HG03342 (cell line): ENCODE results near the gene CELF5.
"Not testable (repeated sequence)": the region's sequence is repeated elsewhere in the genome, so short reads cannot be mapped to it uniquely, and the experiment has no call there.

Experiments used
- ATAC-seq: cut with Tn5 transposase; IDR thresholded peaks from one replicate; pipeline ENCODE4 v1.9.1; 2021; ENCODE audit warnings: mild to moderate bottlenecking, moderate library complexity; ENCODE audit not compliant: unreplicated experiment

Gene CELF5

DNA sequence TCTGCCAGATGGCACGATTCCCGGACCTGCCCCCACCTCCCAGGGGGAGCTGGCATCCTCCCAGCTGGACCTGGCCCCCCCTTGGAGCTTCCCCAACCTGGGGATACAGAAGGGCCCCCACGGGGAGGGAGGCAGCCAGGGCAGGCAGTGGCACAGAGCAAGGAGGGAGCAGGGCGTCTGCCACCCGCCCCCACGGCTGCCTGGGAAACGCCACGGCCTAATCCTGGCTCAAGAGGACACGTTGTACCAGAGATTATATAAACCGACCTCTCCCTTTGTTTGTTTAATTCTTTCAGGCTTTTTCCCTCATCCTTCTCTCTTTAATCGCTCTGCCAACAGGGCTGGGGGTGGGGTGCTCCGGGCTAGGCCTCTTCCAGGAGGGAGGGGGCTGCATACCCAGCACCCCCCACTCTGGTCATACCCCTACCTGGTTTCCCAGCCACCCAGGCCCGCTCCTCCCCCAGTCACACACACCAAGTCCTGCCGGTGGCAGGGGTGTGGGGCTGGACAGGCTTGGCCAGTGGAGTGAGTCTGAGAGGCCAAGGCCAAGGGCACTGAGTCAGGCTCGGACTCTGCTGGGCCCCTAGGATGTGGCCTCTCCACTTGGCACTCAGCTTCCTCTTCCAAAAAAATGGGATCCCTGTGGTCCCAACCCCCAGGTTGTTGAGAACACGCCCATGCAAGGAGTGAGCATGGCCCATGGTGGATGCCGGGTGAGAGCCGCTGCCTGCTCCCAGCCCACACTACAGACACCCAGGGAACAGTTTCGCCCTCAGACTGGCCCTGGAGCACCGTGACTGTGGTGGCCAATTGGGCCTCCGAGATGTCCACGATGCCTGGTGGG is 112.4 kb downstream of the CELF5 start:
- no peak for ATAC-seq

DNA sequence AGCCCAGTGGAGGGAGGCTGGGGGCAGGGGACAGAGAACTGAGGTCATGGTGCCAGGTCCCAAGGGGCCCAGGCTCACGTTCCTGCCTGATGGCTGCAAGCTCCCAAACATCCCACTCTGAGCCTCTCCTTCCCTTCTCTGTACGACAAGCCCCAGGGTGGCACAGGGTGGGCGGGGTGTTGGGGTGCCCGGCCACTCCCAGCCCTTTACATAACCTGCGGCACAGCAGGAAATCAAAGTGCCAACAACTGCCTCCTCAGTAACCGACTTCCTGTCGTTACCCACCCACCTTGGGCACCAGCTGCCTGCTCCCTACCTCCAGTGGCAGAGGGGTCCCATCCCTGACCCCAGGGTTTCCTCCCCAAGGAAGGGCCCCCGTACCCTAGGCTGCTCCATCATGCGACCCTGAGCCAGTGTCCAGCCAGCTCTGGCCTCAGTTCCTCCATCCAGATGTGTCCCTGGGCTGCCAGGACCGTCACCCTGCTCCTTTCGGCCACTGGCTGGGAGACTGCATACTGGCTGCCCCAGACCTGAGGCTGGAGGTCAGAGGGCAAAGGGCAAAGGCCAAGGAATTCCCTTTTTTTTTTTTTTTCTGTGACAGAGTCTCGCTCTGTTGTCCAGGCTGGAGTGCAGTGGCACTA is 114.2 kb downstream of the CELF5 start:
- ATAC-seq = no peak

DNA sequence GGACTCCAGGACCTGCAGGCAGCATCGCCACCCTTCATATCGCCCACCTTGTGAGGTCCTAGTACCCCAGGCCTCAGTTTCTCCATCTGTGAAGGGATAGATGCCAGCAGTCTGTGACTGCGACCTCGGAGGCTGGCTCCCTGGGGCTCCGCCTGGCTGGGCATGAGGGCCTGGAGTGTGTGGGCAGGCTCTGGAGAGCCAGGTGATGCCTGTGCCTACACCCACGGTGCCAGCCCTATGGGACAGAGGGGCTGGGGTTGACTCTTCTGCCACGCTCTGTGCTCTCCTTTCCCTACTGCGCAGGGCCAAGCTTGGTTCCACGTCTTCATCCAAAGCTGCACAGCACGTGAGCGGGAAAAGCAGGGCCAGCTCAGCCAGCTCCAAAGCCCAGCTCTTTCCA is 115.9 kb downstream of the CELF5 start:
- no peak for ATAC-seq

DNA sequence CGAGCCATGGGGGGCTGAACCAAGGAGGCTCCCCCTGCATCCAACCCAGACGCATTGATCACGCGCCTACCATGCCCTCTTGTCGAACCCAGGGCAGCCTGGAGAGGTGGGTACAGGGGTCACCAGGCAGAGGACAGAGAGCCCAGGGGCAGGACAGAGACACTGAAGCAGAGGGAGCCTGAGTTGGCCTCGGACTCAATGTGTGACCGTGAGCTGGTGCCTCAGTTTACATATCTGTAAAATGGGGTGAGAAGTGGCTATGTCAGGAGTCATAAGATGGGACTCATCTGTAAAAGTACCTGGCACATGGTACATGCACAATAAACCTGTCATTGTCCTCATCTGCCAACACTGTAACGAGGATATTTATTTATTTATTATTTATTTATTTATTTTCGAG is 117.8 kb downstream of the CELF5 start:
- no peak for ATAC-seq

DNA sequence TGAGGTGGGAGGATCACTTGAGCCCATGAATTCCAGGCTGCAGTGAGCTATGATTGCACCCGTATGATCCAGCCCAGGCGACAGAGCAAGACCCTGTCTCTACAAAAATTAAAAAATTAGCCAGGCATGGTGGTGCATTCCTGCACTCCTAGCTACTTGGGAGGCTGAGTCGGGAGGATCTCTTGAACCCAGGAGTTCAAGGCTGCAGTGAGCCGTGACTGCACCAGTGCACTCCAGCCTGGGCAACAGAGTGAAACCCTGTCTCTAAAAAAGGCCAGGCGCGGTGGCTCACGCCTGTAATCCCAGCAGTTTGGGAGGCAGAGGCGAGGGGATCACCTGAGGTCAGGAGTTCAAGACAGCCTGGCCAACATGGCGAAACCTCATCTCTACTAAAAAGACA is 118.5 kb downstream of the CELF5 start:
- not testable (repeated sequence) for ATAC-seq

DNA sequence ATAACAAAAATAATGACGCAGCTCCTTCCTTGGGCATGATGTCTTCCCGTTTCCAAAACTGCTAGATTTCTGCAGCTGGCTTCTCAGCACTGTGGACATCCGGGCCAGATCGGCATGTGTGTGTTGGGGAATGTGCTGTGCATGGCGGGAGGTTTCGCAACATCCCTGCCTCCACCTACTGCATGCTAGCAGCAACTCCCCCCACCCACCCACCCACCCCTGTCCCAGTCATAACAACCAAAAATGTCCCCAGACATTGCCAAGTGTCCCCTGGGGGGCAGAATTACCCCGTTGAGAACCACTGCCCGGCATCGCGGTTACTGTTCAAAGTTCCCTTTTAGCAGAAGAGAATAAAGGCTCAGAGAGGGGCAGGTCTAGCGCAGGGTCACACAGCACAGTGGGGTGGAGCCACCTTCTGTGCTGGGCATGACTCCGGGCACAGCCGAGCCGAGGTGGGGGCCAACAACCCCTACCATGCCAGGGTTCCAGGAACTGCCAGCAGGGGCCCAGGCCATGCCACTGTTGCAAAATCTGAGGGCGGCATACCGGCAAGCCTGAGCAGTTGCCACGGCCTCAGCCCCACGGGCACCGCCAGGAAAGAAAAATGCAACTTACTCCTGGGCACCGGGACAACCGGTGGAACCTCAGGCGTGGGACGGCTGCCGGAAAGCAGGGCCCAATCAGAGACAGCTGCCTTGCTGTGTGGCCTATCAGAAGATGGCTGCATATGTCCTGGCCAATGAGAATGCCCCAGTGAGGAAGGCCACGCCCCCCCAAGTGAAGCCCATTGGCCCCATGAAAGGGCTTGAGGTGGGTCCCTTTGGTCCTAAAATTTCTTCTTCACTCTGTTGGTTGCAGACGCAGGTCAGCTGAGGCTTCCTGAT is 119.4 kb downstream of the CELF5 start:
- ATAC-seq = no peak

DNA sequence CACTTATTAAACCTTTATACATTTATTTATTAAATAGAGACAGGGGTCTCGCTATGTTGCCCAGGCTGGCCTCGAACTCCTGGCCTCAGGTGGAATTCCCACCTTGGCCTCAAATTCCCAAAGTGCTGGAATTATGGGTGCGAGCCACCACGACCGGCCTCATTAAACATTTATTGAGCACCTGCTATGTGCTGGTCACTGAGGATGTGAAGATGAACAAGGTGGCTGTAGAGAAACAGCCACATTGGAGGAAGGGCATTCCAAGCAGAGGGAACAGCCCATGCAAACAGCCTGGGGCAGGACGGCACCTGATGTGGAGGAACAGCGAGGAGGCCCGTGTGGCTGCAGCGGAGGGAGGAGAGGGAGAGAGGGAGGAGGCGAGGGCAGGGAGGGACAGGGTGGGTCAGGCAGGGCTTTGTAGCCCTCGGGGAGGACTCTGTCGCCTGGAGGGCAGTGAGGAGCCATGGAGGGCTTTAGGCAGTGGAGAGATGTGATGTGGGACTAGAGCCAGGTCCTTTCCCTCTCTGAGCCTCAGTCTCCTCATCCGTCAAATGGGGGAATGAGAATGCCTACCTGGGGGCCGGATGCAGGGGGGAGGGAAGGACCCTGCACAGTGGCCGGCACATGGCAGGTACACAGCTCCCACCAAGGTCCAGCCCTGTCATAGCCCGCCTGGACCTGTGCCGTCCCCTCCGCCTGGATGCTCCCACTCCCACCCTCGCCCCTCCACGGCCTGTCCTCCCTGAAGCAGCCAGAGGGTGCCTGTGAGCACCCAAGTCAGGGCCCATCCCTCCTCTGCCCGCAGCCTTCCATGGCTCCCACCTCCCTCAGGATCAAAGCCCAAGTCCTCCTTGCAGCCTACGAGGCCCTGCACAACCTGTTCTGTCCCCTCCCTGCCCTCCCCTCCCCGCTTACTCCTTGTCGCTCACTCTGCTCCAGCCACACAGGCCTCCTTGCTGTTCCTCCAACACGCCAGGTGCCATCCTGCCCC is 120.4 kb downstream of the CELF5 start:
- ATAC-seq = no peak

DNA sequence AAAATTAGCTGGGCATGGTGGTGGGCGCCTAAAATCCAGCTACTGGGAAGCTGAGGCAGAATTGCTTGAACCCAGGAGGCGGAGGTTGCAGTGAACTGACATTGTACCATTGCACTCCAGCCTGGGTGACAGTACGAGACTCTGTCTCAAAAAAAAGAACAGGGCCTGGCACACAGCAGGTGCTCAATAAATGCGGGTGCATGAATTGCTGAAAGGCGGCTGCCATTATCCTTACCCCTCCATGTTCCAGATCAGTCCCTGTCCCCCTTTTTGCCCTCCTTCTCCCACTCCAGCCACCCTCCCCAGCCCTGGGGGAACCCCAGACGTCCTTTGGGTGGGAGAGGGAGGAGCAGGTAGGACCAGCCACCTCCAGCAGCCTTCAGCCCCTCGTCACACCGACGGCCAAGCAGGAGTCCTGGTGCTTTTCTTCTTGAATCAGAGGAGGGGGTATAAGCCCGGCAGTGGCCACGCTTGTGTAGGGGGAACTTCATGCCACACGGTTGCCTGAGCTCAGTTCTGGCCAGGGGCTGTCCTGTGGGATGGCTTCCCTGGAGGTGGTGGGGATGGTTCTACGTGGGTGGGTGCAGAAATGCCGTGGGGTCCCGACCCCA is 121.5 kb downstream of the CELF5 start:
- no peak for ATAC-seq
